ENCODE measurements around the gene ERLIN1.

GRCh38 chr10:100151723-100152300 lies 34.0 kb downstream of the ERLIN1 start:
- TF ChIP-seq, protein P1, sequence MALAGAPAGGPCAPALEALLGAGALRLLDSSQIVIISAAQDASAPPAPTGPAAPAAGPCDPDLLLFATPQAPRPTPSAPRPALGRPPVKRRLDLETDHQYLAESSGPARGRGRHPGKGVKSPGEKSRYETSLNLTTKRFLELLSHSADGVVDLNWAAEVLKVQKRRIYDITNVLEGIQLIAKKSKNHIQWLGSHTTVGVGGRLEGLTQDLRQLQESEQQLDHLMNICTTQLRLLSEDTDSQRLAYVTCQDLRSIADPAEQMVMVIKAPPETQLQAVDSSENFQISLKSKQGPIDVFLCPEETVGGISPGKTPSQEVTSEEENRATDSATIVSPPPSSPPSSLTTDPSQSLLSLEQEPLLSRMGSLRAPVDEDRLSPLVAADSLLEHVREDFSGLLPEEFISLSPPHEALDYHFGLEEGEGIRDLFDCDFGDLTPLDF (CRISPR knock-in tag; IDR thresholded peaks at IDR 0.05), result no peak
- TF ChIP-seq, protein P2, sequence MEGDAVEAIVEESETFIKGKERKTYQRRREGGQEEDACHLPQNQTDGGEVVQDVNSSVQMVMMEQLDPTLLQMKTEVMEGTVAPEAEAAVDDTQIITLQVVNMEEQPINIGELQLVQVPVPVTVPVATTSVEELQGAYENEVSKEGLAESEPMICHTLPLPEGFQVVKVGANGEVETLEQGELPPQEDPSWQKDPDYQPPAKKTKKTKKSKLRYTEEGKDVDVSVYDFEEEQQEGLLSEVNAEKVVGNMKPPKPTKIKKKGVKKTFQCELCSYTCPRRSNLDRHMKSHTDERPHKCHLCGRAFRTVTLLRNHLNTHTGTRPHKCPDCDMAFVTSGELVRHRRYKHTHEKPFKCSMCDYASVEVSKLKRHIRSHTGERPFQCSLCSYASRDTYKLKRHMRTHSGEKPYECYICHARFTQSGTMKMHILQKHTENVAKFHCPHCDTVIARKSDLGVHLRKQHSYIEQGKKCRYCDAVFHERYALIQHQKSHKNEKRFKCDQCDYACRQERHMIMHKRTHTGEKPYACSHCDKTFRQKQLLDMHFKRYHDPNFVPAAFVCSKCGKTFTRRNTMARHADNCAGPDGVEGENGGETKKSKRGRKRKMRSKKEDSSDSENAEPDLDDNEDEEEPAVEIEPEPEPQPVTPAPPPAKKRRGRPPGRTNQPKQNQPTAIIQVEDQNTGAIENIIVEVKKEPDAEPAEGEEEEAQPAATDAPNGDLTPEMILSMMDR (IDR thresholded peaks at IDR 0.05), result no peak
- no peak for TF ChIP-seq FOXP1 (CRISPR knock-in tag; IDR thresholded peaks at IDR 0.05; ENCODE audit: borderline replicate concordance)
- no peak for TF ChIP-seq JUN (CRISPR knock-in tag; IDR thresholded peaks at IDR 0.05)
- TF ChIP-seq STAT6 (CRISPR knock-in tag; conservative IDR thresholded peaks at IDR 0.05; ENCODE audit: low read depth), result no peak
- TF ChIP-seq, protein P3, sequence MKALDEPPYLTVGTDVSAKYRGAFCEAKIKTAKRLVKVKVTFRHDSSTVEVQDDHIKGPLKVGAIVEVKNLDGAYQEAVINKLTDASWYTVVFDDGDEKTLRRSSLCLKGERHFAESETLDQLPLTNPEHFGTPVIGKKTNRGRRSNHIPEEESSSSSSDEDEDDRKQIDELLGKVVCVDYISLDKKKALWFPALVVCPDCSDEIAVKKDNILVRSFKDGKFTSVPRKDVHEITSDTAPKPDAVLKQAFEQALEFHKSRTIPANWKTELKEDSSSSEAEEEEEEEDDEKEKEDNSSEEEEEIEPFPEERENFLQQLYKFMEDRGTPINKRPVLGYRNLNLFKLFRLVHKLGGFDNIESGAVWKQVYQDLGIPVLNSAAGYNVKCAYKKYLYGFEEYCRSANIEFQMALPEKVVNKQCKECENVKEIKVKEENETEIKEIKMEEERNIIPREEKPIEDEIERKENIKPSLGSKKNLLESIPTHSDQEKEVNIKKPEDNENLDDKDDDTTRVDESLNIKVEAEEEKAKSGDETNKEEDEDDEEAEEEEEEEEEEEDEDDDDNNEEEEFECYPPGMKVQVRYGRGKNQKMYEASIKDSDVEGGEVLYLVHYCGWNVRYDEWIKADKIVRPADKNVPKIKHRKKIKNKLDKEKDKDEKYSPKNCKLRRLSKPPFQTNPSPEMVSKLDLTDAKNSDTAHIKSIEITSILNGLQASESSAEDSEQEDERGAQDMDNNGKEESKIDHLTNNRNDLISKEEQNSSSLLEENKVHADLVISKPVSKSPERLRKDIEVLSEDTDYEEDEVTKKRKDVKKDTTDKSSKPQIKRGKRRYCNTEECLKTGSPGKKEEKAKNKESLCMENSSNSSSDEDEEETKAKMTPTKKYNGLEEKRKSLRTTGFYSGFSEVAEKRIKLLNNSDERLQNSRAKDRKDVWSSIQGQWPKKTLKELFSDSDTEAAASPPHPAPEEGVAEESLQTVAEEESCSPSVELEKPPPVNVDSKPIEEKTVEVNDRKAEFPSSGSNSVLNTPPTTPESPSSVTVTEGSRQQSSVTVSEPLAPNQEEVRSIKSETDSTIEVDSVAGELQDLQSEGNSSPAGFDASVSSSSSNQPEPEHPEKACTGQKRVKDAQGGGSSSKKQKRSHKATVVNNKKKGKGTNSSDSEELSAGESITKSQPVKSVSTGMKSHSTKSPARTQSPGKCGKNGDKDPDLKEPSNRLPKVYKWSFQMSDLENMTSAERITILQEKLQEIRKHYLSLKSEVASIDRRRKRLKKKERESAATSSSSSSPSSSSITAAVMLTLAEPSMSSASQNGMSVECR (CRISPR knock-in tag; IDR thresholded peaks at IDR 0.05; ENCODE audit: borderline replicate concordance), result no peak
- TF ChIP-seq, protein P4, sequence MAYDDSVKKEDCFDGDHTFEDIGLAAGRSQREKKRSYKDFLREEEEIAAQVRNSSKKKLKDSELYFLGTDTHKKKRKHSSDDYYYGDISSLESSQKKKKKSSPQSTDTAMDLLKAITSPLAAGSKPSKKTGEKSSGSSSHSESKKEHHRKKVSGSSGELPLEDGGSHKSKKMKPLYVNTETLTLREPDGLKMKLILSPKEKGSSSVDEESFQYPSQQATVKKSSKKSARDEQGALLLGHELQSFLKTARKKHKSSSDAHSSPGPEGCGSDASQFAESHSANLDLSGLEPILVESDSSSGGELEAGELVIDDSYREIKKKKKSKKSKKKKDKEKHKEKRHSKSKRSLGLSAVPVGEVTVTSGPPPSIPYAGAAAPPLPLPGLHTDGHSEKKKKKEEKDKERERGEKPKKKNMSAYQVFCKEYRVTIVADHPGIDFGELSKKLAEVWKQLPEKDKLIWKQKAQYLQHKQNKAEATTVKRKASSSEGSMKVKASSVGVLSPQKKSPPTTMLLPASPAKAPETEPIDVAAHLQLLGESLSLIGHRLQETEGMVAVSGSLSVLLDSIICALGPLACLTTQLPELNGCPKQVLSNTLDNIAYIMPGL (CRISPR knock-in tag; IDR thresholded peaks at IDR 0.05), result no peak
- TF ChIP-seq HMGA2 (CRISPR knock-in tag; IDR thresholded peaks at IDR 0.05), result no peak

Data from WTC11 (cell line).